Occipital lobe (tissue), 2 donors: ENCODE results near the gene GNAS. TPM values are rescaled to one million over a fixed set of nuclear protein-coding genes. Genes with fewer than 3 reads are reported as not detected.

Experiments
- DNase-seq: peaks from one replicate; lab custom pipeline; 2025; lab: John Stamatoyannopoulos, UW
- total RNA-seq: library from RNA; depleted of rRNA; stranded (reverse); fragments of >200 nt; gene quantifications from one replicate; pipeline ENCODE4 v1.2.3, GENCODE V29; 2014

The GNAS gene
- total RNA-seq, 1 donor from 2014 or later: 344 TPM

- no peak for DNase-seq
These were observed 44.3 kb downstream of the GNAS start for GRCh38 chr20:58896820-58897219.

- no peak for DNase-seq
These were observed 45.0 kb downstream of the GNAS start for GRCh38 chr20:58897488-58897887.

- DNase-seq: no peak
These were observed 46.3 kb downstream of the GNAS start for GRCh38 chr20:58898629-58899408.

- no peak for DNase-seq
These were observed 47.0 kb downstream of the GNAS start for GRCh38 chr20:58899512-58899911.

GRCh38 chr20:58900397-58900796 is 47.9 kb downstream of the GNAS start:
- DNase-seq: no peak

DNA sequence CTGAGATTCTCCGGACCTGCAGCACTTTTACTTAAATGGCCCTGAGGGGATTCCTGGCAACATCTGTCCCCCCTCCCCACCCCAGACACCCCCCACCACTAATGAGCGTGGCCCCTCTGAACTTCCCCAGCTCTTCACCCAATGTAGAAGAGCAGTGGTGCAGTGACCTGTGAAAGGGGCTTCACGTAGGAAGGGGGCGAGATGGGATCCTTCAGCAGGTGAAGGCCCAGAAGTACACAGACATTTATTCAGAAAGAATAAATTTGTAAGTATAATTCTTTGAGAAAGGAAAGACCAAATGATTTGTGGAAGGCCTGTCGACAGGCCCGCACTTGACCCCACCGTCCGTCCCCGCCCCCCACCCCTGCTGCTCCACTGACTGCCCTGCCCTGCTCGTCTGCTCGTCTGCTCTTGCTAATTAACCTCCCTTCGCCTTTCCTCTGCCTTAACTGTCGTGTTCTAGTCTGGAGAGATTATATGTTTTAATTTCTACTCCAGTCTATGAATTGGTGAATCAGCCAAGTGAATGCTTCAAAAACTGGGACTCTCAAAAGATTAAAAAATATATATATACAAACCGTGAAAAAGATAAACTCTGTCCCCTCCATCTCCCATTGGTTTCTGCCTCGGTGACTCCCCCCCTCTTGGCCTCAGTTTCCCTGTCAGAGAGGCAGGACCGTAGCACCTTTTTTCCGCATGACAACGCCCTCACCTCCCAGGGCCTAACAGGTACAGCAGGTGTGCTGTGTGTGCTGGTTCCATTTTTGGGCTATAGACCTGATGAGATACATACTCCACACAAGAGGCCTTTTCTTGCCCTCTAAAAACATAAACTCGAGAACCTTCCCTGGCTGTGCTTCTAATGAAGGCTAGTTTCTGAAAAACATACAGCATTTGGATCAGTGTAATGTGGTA is 49.2 kb downstream of the GNAS start:
- DNase-seq: no peak

DNA sequence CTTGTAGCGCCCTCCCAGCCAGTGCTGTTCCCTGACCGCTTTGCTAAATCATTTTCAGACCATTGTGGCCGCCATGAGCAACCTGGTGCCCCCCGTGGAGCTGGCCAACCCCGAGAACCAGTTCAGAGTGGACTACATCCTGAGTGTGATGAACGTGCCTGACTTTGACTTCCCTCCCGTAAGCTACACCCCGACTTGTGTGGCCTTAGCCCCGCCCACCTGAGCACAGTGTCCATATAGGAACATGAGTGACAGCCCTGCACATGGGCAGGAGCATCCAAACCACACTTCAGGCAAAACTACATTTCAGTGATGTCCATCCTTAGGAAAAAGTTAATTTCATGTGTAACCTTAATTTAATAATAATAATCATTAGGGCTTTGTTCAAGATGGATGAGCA is 51.1 kb downstream of the GNAS start:
- no peak for DNase-seq

DNA sequence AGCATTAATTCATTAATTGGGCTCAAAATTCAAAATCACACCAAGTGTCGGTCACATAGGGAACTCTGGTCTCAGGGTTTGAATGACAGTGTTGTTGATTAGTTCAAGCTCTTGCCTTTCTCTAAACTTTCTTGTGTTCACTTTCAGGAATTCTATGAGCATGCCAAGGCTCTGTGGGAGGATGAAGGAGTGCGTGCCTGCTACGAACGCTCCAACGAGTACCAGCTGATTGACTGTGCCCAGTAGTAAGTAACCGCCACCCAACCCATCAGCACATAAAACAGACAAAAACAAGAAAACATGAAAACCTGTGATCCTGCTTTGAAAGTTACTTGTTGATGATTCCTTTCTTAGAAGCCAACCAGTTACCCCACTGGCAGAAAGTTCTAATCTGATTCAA is 52.7 kb downstream of the GNAS start:
- no peak for DNase-seq

DNA sequence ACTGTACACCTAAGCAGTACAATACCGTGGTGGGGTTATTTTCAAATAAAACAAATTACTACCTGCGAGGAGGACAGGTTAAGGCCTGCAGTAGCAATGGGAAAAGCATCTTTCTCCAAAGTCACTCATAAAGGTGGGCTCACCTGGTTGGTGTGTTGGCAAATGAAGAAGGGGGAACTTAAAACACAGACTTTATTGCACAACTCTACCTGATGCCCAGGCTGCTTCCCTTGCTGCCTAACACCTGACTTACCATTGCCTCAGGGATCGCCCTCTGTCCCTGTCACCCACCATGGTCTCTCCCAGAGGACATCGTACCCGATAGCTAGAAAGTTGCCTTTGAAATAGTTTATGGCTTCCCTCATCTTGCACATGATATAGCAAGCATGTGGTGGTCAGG is 53.6 kb downstream of the GNAS start:
- no peak for DNase-seq

GRCh38 chr20:58906894-58907293 is 54.4 kb downstream of the GNAS start:
- no peak for DNase-seq

GRCh38 chr20:58907320-58908137 is 55.0 kb downstream of the GNAS start:
- peak; percentile 64 for DNase-seq

- no peak for DNase-seq
These were observed 55.7 kb downstream of the GNAS start for GRCh38 chr20:58908221-58908620.

DNA sequence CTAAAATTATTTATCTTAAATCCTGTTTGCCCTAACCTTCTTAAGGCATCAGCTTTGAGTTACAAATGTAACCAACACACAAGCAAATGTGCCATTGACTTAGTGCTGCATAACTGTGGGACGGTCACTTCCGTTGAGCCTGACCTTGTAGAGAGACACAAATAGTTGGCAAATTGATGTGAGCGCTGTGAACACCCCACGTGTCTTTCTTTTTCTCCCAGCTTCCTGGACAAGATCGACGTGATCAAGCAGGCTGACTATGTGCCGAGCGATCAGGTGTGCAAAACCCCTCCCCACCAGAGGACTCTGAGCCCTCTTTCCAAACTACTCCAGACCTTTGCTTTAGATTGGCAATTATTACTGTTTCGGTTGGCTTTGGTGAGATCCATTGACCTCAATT is 56.4 kb downstream of the GNAS start:
- DNase-seq: no peak

GRCh38 chr20:58909585-58909984 is 57.1 kb downstream of the GNAS start:
- DNase-seq: no peak

DNA sequence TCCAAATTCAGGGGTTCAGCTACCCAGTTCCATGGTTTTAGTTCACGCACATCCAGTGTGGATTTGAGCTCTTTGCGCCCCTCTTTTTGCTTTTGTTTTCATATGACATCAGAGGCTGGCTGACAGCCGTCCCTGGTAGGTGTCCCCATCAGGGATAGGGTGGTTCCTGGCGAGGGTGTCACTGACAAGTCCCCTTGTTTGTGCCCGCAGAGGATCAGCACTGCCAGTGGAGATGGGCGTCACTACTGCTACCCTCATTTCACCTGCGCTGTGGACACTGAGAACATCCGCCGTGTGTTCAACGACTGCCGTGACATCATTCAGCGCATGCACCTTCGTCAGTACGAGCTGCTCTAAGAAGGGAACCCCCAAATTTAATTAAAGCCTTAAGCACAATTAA is 58.0 kb downstream of the GNAS start:
- no peak for DNase-seq

DNA sequence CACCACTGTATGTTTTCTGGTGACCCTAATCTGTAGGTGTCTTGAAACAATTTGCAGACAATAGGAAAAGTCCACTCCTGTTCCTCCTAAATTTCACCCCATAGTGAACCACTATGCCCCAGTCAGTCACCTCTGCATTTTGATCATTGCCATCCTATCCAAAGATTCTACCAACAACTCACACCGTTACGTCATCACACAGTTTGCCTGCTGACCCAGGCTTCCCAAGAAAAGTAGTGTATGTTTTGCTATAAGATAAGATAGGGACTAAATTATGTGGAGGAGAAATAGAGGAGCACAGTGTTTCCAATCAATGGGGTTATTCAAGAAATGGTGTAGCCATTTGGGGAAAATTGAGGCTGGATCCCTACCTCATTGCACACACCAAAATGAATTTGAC is 58.8 kb downstream of the GNAS start:
- no peak for DNase-seq

GRCh38 chr20:58911970-58912369 is 59.5 kb downstream of the GNAS start:
- no peak for DNase-seq

- DNase-seq: no peak
These were observed 60.6 kb downstream of the GNAS start for GRCh38 chr20:58913079-58913478.

- no peak for DNase-seq
These were observed 66.1 kb downstream of the GNAS start for GRCh38 chr20:58918621-58919020.

- DNase-seq: no peak
These were observed 69.0 kb downstream of the GNAS start for GRCh38 chr20:58921564-58921963.

GRCh38 chr20:58922036-58922435 is 69.5 kb downstream of the GNAS start:
- DNase-seq: no peak
